HG03439 (cell line): ENCODE results near the gene PCDH9.

Source experiments
- ATAC-seq: cut with Tn5 transposase; IDR thresholded peaks from one replicate; pipeline ENCODE4 v1.9.1; 2021; ENCODE audit warnings: mild to moderate bottlenecking, moderate library complexity; ENCODE audit not compliant: unreplicated experiment

PCDH9 gene

GRCh38 chr13:67091603-67092002 is 138.5 kb downstream of the PCDH9 start:
- no peak for ATAC-seq

- ATAC-seq = no peak
Measured at GRCh38 chr13:67090856-67091255, 139.3 kb downstream of the PCDH9 start.

GRCh38 chr13:67087527-67087926 is 142.6 kb downstream of the PCDH9 start:
- ATAC-seq = no peak

GRCh38 chr13:67086260-67086659 is 143.9 kb downstream of the PCDH9 start:
- no peak for ATAC-seq

GRCh38 chr13:67084066-67084465 is 146.1 kb downstream of the PCDH9 start:
- no peak for ATAC-seq

GRCh38 chr13:67083519-67083918 is 146.6 kb downstream of the PCDH9 start:
- no peak for ATAC-seq

GRCh38 chr13:67080351-67080750 is 149.8 kb downstream of the PCDH9 start:
- ATAC-seq = no peak

- no peak for ATAC-seq
Measured at GRCh38 chr13:67078062-67078461, 152.1 kb downstream of the PCDH9 start.

GRCh38 chr13:67077132-67077531 is 153.0 kb downstream of the PCDH9 start:
- no peak for ATAC-seq

GRCh38 chr13:67076378-67076777 is 153.8 kb downstream of the PCDH9 start:
- ATAC-seq = no peak

- ATAC-seq = no peak
Measured at GRCh38 chr13:67075239-67075638, 154.9 kb downstream of the PCDH9 start.

GRCh38 chr13:67071918-67072598 is 158.1 kb downstream of the PCDH9 start:
- ATAC-seq = no peak

GRCh38 chr13:67070306-67070705 is 159.8 kb downstream of the PCDH9 start:
- ATAC-seq = no peak

- ATAC-seq = no peak
Measured at GRCh38 chr13:67069117-67069767, 160.9 kb downstream of the PCDH9 start.

- ATAC-seq = no peak
Measured at GRCh38 chr13:67064920-67065319, 165.2 kb downstream of the PCDH9 start.

- no peak for ATAC-seq
Measured at GRCh38 chr13:67063036-67063435, 167.1 kb downstream of the PCDH9 start.

- no peak for ATAC-seq
Measured at GRCh38 chr13:67062160-67062559, 168.0 kb downstream of the PCDH9 start.

- no peak for ATAC-seq
Measured at GRCh38 chr13:67061750-67062149, 168.4 kb downstream of the PCDH9 start.

GRCh38 chr13:67052550-67053490 is 177.3 kb downstream of the PCDH9 start:
- no peak for ATAC-seq

- no peak for ATAC-seq
Measured at GRCh38 chr13:67049744-67050143, 180.4 kb downstream of the PCDH9 start.

GRCh38 chr13:67048821-67049150 is 181.3 kb downstream of the PCDH9 start:
- no peak for ATAC-seq
